ENCODE data around the gene FAM20B. TPM values are rescaled to one million over a fixed set of nuclear protein-coding genes. Genes with fewer than 3 reads are reported as not detected.
"Not testable (repeated sequence)": the region's sequence is repeated elsewhere in the genome, so short reads cannot be mapped to it uniquely, and the experiment has no call there.

Gene FAM20B
- polyA plus RNA-seq, 5 donors = 25.2 to 37.1 (median 35.2) TPM

DNA sequence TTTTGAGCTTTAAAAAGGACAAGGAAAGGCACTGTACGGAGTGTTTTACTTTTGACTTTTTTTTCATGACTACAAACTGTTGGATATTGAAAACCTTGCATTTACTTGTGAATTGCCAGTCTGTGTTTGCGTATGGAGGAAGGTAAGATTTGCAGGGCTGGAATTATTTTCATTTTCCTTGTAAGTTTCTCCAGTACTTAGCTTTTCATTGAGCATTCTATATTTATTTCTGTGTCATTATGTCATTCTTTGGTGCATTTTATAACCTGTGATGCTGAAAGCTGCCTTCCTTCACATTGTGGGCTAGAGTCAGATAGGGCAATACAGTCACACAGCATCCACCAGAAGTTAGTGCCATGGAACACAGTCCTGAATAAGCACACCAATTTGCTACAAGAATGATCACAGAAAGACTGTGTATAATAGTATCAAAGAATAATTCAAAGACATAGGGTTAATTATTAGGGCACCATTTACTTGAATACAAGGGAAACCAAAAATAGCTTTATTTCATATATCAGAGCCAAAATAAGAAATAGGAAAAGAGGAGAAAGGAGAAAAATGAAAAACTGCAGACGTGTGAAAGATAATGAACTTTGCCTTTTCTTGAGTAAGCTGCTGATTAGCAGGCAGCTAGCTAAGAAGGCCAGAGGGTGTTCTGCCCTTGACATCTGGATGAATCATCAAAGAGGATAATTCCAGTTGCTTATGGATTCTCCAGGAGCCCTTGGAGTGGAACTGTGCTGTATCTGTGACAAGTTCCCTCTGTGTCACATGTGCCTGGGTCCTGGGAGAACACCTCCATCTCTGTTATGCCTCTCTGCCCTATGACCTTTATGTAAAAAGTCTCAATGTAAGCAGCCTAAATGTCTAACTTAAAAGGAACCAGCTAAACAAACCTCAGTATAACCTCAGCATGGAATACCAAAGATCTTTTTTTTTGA lies 8.0 kb upstream of the FAM20B start:
- DNase-seq = no peak

DNA sequence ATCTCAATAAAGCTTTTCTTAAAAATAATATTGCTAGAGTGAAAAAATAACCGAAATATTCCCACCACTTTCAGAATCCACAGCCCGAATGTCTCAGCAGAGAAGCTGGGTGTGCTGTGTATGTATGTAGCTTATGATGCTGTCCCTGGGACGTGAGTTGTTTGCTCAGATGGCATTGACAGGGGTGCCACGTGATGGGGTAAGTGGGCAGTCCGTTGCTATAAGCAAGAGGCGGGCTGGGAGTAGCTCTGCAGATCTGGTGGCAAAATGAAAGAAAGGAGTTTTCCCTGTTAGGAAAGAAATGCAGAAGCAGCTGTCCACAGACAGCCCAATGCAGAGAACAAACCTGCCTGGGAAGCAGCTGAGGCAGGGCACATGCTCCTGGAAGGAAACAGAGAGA lies 3.8 kb upstream of the FAM20B start:
- DNase-seq = no peak

DNA sequence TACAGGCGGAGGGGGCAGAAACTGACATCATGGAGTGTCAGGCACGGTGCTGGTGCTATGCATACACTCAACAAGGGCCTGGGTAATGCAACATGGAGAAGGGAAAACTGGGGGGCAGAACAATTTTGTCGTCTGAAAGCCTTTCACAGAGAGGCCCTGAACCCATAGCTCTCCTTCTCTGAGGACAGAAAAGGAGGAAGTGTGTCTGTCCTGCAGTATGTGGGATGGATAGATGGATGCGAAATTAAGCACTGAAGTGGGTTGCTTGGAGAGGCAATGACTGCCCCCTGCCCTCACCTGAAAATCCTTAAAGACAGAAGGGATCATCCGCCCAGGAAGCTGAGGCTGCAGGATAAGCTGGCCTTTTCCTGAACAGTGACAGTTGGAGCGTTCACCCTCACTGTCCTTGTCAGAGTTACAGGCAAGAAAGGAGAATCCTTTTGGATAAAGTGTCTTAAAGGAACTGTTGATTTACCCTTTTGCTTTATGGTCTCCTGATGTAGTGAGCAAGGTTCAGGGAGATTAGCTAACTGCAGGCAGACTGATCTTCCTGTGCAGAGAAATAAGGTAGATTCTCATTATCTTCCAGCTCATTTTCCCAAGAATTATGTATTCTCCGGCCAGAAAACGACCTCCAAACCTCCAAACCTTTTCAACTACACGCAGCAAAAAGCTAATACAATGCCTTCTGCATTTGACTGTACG lies 1.6 kb upstream of the FAM20B start:
- DNase-seq = no peak

DNA sequence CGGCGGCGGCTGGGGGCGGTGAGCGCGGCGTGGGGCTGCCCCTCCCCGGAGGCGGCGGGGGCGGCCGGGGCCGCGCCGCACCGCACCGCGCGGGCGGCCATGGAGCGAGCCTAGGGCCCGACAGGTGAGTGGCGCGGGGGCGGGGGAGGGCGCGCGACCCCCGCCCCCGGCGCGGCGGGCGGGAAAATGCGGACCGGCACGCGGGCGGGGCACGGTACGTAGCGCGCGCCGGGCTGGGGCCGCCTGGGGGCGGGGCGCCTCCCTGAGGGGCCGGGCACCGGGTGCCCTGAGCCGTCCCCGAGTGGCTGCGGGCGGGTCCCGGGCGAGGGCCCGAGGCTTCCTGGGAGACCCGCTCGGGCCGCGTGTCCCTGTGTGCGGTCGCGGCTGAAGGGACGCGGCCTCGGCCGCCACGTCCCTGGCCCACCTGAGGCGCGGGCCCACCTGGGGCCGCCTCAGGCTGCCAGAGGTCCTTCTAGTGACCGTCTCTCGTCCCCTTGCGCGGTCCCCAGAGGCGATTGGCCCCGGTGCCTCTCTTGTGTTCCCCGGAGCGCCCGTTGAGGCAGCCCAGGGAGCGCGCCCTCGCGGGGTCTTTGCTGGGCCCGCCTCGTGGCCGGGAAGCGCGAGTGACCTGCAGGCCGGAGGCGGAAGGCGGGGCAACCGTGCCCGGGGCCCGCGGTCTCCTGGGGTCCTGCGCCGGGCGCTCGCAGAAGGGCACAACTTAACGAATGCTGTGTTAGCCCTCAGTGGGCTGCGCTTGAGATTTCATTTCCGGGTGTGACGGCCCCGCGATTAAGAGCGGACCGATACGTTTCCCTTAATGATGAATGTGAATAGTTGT lies 500 bp downstream of the FAM20B start:
- DNase-seq = peak; percentile 58 to 75

DNA sequence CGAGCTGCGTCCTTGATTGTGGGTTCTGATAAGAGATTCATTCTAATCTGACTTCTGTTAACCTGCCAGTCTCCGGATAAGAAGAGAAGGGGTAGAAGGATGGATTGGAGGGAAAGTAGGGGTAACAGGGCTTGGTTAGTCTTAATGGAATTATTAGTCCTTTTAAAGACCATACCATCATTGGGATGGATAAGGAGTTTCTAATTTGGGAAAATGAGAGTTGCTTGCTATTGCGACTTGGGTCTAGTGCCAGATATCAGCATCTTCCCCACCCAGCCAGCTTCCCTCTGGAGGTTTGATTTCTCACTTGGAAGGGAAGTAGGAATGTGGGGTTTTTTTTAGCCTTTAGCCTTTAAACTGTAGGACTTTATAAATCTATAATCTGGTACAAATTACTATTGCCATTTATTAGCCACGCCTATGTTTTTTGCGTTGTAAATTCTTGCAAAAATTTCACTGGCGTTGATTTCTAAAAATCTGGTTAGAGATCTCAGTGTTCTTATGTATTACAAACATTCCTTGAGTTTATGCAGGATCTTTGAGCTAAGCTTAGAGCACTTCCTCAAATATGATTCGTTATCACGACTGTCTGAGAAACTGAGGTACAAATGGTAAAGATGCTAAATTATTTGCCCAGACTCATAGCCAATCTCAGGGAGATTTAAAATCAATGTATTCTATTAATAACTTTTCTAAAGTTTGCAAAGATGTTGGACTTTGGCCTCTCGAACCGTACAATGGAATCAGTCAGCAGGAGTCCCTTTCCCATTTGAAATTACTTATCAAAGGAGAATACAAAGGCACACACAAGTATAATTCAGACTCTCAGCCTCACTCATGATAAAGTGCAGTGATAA lies 1.3 kb downstream of the FAM20B start:
- no peak for DNase-seq

DNA sequence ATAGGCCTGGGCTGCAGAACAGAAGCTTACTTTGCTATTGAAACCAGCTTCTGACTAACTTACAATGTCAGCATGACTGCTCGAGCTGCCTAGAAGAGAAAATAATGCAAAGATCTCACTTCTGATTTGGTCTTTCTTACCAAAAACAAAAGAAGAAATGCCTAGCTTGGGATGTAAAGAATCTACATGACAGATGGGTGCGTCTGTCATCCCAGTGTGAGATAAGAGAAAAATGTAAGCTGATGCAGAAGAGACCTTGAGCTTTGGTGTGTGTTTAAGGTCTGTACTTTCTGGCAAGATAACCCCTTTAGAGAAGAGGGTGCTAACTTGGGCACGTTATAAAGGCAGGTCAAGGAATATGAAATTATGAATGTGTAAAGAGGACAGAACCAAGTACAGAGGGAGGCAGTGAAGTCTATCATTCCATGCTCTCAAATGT lies 3.6 kb downstream of the FAM20B start:
- DNase-seq = no peak

DNA sequence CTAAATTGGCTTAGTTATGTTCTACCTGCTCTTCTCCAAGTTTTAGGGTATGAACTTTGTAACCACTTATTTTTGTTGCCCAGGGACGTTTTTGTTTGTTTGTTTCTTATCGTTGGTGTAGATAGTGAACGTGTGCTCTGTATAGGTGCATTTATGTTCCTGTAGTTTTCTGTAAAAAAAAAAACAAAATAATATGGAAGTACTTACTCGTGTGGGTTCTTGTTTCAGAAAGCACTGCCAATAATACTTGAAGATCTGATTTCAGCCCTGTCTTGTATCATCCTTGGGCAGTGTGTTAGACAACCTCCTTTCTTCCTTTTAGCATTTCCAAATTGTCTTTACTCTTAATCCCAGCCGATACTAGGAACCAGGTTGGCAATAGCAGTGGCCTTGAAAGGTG lies 4.4 kb downstream of the FAM20B start:
- DNase-seq = no peak

DNA sequence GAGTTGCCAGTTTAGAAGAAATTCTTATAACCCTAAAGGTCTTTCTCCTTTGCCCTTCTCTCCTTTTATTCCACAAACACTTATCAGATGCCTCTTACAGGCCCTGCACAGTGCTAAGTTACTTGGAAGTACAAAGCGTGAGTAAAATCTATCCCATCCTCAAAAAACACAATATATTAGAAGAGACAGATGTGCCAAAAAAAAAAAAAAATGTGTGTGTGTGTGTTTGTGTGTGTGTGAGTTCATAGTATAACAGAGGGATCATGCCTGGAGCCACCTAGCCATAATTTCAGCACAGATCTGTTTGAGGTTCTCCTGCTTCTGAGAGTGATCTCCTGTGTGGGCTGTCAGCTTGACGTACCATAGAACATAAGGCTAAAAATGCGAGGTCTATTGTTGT lies 5.0 kb downstream of the FAM20B start:
- DNase-seq = no peak

DNA sequence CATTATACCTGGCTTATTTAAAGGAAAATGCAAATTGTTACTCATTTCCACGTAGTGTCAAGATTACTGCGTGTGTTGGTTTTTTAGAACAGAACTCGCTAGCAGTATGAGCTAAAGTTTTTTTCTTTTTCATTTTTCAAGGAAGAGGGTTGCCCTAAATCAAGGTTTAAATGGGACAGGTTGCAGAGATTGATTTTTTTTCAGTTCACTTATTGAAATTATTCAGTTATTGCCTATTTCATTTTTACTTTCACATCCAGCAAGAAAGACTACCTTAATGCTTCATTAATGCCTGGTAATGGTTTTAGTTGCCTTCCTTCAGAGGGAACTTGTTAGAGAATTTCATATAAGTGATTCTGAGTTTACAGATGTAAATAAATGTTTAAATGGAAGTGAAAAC lies 5.6 kb downstream of the FAM20B start:
- DNase-seq = no peak

DNA sequence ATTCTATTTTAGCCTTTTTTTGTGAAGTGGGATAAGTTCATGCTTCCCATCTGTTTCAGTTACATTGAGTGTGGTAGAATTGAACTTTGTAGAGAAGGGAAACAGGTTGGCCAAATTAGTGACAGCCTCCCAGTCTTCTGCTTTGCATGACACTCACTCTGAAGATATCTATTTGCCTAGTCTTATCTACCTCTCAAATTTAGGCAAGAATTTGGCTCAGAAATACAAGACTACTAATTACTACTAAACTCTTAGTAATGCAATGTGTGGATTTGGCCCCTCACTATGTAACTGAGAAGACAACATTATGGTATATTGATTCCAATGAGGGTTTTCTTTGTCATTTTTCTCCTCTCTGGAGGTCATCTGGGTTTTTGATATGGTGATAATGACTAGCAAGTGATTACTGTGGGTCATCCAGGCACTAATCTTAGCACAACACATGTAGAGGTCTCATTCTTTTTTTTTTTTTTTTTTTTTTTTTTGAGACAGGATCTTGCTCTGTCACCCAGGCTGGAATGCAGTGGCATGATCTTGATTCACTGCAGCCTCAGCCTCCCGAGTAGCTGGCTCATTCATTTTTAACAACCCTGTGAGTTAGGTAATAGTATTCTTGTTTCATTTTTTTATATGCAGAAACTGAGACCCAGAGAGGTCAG lies 6.3 kb downstream of the FAM20B start:
- no peak for DNase-seq

DNA sequence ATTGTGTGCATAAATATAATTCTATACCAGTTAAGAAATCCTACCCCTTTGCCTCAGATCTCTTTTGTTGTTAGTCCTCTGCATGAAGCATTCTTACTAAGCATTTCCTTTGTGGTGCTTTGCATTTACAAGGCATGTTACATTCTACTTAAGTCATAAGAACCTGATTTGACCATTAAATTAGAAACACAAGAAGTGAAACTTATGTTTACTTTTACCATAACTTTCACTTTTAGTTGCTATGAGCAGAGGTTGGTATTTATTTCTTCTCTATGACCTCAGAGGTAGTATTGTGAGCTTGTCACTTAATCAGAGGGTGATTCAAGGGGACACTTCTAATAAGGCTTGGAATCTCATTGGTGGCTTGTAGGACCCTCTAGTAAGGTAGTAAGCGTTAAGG lies 9.0 kb downstream of the FAM20B start:
- no peak for DNase-seq

DNA sequence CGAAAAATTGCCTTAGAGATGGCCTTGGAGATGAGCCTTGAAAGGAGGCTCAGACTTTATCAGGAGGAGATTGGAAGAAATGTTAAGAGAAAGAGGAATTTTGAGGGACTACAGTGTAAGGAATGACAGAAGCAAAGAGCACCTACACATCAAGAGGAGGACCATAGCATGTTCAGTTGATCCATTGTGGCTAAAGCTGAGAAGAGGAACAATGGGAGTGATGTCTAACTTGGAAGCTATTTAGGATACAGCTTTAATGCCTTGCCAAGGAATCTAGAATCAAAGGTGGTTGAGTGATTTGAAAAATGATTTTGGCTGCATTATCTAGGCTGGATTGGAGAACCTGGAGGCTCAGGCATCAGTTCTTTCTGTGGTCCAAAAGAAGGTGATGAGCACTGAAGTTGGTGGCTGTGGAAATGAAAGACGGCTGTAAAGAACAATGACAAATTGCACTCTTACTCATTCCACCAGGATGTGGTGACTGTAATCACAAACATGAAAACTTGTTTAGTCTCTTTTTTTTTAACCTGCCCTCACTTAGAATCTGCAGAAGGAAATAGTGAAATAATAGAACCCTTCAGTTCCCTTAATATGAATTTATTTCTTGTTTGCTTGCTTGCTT lies 11.3 kb downstream of the FAM20B start:
- no peak for DNase-seq

DNA sequence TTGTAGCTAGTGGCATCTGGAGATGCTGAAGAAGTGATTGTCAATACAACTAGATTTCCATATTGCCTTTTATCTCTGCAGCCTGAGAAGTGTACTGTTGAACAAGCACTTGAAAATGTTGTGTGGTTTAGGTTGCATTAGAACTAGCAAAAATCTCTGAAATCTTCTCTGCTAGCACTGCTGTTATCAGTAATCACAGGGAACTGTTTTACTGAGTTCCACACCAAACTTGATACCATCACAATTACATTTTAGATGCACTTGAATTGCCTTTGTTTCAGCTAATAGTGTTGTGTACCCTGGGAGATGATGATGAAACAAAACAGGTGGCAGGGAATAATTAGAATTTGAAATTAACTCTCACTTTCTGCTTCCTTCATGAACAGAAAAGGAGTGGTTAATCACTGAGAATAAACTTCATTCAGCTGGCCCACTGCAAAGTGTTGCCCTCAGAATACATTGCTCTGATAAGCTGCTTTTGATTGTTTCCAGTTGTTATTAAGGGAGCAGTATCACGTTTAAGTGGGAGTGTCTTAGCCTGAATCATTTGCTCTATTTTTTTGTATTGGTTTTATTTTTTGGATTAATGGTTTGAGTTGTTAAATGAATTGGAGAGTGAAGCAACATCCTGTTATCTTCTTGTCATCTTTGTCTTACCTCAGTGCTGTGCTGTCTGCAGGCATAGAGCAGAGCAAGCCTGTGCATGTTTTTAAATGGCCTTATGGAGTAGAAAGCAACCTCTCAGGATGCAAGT lies 13.0 kb downstream of the FAM20B start:
- no peak for DNase-seq

DNA sequence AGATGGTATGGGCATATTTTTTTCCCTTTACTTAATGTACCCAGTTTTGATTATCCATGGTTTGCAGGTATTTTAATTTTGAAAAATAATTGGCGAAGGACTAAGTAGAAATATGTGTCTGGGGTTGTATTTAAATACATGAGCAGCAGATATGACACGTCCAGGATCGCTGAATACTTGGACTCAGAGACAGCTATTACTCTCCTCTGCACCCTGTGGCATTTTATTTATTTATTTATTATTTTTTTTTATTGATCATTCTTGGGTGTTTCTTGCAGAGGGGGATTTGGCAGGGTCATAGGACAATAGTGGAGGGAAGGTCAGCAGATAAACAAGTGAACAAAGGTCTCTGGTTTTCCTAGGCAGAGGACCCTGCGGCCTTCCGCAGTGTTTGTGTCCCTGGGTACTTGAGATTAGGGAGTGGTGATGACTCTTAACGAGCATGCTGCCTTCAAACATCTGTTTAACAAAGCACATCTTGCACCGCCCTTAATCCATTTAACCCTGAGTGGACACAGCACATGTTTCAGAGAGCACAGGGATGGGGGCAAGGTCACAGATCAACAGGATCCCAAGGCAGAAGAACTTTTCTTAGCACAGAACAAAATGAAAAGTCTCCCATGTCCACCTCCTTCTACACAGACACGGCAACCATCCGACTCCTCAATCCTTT lies 13.9 kb downstream of the FAM20B start:
- DNase-seq = not testable (repeated sequence)

DNA sequence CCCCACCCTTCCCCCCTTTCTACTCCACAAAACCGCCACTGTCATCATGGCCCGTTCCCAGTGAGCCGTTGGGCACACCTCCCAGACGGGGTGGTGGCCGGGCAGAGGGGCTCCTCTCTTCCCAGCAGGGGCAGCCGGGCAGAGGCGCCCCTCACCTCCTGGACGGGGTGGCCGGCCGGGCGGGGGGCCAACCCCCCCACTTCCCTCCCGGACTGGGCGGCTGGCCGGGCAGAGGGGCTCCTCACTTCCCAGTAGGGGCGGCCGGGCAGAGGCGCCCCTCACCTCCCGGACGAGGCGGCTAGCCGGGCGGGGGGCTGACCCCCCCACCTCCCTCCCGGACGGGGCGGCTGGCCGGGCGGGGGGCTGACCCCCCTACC lies 14.5 kb downstream of the FAM20B start:
- not testable (repeated sequence) for DNase-seq

DNA sequence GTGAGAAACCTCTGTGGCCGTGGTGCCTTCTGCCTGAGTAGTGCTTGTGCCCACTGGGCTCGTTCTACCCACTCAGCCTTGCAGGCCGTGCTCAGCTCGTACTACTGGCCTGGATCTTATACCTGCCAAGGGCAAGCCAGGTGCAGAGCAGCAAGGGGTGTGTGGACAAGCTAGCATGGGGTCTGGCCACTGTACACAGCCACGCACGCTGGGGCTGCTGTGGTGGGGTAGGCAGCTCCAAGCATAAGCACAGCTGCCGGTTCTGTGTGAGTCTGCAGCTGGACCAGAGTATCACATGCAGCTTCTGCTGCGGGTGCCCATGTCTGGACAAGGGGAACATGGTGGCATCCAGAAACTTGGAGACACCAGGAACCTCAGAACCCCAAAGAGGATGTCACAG lies 16.4 kb downstream of the FAM20B start:
- DNase-seq = no peak

DNA sequence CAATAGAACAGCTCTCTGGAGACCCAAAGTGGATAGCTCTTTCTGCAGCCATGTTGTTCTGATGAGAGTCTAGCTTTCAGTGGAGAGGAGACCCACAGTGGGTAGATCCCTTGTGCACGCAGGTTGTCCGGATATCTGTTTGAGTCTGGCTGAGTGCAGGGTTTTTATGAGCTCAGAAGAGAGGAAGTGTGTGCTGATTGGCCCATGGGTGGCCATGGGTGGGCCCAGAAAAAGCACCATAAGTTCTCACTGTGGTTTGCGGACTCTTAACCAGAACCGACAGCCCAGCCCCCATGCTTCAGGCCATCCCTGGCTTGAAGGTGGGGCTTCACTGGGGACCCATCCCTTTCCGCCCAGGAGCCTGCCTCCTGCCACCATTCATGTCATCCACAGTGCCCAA lies 17.0 kb downstream of the FAM20B start:
- no peak for DNase-seq

DNA sequence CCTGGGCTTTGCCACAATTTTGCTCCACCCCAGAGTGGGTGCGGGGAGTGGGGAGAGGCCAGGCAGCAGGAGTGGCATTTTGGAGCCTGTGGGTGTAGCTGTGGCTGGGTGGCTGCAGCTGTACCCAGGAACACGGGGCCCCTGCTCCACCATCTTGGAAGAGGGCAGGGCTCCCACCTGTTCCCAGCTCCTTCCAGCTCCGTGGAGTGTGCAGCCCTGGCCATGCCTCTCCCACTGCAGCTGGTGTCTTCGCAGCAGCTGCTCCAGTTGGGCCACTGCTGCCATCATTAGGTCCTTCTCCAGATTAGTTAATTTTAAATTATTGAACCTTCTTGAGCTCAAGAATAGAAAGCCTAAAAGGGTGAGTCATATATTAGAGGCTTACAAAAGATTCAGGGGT lies 17.6 kb downstream of the FAM20B start:
- no peak for DNase-seq

DNA sequence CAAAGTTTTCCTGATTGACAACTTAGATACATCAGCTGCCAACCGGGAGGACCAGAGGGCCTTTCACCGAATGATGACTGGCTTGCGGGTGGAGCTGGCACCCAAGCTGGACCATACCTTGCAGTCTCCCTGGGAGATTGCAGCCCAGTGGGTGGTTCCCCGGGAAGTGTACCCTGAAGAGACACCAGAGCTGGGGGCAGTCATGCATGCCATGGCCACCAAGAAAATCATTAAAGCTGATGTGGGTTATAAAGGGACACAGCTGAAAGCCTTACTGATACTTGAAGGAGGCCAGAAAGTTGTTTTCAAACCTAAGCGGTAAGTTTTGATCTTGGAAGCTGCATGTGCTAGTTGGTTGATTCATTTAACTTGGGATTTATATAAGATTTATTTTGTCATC lies 18.2 kb downstream of the FAM20B start:
- no peak for DNase-seq
